Stimulated activated CD8-positive, alpha-beta memory T cell treated with anti-CD3 and anti-CD28 coated beads, Interleukin-2, amount 100 ng/mL, for 1 hour (primary cell): Measurements from ENCODE around the gene MMP15.

Experiments used
- DNase-seq, 2 donors: peaks; one replicate each; pipeline ENCODE4 v3.0.0-alpha.2; 2020; ENCODE audit warnings: low read depth in 2 of 2

The MMP15 gene

DNA sequence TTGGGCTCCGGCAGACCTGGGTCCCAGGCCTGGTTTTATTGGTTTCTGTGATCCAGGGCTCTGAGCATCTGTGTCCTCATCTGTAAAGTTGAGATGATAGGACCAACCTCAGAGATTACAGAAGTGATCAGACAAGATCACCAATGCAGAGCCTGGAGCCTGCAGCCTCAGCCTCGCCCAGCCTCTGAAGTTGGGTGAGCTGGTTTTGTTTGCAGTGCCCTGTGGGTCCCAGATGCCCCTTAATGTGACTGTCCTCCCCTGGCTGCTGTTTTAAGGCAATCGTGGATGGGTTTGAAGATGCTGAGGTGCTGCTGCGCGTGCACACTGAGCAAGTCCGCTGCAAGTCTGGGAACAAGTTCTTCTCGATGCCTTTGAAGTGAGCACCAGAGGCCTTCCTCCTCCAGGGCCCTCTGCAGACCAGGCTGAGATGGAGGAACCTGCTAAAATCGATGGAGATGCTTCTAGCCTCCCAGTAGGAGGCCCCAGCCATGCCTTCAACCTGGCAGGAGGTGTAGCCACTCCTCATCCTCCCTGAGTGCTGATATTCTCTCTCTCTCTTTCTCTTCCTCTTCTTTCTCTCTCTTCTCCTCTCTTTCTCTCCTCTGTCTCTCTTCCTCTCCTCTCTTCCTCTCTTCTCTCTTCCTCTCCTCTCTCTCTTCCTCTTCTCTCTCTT, 5.6 kb upstream of the MMP15 start:
- no peak for DNase-seq

DNA sequence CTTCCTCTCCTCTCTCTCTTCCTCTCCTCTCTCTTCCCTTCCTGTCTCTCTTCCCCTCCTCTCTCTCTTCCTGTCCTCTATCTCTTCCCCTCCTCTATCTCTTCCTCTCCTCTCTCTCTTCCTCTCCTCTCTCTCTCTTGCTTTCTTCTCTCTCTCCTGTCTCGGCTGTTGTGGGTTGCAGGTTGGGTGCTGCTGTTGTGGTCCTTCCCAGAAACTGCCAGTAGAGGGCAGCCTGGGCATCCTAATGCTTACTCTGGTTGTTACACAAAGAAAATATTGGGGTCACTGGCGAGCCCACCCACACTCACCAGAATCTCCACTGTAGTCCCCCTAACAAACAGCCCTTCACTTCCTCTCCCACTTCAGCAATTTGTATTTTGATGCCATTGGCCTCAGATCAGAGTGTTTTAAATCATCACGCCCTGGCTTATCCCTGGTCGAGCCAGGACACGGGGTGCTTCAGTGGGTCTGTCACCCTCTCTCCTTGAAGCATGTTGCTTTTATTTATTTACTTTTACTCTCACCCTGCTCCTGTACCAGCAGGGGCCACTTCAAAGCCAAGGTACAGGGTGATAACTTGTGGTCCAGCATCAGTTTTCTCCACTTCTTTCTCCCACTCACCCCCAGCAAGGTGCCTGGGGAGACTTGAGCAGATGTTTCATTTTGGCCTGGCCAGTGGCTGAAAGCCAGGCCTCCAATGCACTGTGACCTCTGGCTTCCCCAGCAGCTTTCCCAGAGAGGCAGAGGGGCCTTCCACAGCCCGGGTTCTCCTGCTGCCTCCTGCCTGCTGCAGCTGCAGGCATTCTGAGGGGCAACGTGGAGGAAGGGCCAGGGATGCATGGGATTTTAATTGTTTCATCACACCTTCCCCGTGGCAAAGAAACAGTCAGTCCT, 4.7 kb upstream of the MMP15 start:
- peak in 1 of 2 donors; percentile 33 for DNase-seq

DNA sequence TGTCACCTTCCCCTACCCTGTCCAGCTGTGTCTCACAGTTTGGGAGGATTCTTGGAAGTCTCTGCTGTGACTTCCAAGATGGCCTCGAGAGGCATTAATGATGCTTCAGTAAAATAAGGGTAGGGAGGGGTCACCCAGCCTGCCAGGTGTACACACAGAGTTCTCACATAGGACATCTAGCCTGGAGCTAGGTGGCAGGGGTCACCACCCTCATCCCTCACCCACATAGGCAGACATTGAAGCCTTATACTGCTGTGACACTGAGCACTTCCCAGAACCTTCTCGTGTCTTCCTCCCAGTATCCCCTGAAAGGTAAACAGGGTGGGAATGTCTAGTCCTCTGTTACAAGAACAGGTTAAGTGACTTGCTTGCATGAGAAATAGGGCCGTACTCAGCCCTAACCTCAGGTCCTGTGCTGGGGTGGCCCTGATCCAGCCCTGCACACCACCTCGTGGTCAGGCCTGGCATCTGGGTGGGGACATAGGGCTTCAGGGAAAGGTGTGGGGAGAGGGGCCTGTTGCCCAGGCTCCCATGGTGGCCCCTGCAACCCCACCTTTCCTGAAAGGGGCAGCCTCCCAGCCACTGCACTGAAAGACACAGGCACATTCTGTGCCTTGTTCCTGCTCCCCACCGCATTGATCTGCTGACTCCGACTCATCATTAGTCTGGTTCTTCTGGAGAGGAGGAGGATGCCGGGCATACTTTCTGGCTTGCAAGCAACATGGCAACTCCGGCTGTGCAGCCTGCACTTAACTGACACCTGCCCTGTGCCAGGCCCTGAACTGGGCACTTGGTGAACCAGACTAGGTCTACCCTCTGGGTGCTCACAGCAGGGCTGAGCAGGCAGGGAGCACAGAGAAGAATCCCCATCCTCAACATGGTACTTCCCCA, 3.6 kb upstream of the MMP15 start:
- no peak for DNase-seq

DNA sequence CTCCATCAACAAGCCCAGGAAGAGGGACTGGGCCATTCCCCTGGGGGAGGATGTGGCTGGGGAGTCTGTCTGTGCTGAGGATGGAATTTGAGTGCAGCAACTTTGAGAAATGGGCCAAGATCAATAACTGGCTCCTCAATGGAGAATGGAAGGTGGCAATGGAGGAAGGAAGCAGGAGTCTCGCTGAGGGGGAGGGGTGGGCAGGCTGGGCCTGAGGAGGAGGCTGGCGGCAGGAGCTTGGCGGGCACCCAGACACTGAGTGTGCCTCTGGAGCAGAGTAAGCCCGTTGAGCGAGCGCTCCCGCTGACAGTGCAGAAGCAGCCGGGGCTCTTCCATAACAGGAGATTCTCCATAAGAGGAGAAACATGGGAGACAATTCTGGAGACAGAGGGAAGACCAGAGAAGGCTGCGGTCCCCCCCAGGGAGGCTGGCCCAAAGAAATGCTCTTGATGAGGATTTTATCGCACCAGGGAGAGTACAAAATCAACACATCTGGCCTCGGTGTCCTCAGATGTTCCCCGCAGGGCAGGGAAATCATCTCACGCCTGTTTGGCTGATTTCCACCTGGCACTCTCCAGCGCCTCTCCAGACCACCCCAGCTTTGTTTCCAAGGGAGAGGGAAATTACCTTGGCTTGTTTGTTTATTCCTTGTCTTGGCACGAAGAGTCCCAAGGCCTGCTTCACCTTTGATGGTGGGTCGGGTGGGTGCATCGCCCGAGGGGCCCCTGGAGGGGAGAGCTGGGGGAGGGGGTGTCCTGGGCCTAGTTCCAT, 2.8 kb upstream of the MMP15 start:
- DNase-seq = no peak

DNA sequence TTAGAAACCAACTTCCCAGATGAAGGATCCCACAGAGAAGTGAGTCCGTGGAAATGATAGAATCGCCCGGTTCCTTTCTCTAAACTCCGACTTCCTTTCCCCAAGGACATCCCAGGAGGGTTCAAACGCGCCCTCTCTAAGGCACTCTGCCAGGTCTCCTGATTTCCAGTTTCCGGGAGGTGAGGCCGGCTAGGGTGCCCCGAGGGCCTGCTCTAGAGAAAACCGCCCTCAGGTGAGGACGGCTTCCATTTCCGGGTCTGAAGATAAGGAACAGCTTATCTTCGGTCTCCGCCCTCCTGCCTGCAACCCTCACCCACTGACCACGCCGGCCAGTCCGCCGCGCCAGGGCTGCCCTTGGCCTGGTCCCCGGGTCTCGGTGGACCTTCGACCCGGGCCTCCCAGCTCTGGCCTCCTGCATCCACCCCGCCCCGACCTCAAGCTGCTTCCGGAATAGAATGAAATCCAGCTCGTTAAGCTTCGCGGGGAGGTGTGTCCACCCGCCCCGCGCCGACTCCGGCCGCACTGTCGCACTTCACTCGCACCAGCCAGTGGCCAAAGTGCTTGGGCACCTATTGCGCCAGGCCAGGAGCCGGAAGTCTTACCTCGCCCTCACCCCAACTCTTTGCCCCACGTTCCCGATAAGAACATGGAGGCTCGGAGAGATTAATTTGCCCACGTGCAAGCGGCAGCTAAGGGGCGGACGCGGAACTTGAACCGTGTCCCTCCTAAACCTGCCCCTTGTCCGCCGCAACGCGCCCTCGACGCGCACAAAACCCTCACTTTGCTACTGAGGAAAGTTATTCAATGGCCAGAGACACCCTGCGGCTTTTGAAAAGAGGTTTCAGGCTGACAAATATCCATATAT, 836 bp upstream of the MMP15 start:
- DNase-seq = no peak

DNA sequence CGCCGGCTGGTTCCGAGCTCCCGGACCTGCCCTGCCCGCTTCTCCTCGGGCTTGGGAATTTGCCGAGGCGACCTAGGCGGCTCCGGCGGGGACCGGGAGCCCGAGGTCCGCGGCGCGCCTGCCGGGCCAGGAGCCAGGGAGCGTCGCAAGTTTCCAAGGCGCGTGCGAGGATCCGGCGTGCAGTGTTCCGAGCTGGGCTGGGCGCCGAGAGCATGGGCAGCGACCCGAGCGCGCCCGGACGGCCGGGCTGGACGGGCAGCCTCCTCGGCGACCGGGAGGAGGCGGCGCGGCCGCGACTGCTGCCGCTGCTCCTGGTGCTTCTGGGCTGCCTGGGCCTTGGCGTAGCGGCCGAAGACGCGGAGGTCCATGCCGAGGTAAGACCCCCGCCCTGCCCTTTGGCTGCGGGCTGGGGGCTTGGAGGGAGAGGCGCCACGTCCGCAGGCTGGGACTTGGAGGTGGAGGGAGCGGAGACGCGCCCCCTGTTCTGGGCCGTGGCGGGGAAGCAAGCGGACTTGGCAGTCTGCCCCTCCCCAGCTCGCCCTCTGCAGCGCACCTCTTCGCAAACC, 668 bp downstream of the MMP15 start:
- no peak for DNase-seq

DNA sequence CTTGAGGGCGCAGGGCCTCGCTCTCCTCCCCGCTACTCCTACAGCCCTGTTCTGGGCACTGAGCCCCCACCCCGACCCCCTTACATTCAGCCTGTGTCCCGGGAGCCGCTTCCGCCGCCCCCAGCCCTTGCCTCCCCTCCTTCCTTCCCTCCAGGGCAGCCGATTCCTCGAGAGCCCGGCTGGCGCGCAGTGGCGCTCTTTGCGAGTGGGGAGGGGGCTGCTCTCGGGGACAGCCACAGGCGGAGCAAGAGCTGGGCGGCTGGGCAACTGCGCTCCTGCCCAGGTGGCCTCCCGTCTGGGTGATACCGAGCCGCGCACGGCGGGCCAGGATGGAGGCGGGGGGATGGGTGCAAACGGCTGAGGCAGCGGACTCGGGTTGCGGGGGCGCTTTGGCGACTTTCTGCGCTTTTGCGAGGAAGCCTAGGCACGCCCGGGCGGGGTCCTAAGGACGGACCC, 1.2 kb downstream of the MMP15 start:
- DNase-seq = no peak

DNA sequence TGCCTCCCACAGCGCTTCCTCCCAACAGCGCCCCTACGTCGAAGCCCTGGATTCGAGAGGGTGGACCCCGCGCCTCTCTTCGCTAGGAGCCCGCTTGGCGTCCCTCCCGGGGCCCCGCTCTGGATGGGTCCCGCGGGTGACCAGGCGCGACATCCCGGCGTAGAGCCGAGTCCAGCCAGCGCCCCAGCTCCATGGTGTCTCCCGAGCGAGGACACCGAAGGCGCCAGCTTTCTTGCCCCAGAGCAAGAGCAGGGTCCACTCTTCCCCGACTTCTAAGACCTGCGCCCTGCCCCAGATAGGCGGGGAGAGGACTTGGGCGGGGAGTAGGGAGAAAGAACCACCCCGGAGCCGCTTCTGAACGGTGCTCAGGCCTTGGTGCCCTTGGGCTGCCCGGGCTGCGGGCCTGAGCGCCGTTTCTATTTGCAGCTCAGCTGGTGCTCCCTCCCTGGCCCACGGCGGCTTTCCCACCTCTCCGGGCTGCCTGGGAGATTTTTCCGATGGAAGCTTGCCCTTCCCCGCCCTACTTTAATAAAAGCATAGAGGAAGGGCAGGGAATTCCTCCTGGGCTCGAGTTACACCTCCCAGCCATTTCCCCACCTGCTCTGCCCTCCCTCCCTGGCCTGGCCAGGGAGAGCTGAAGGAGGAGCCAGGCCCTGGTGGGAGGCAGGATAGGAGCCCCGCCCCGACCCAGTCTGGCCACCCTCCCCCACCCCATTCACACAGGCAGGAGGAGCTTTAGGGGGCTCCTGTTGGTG, 1.8 kb downstream of the MMP15 start:
- DNase-seq = no peak

DNA sequence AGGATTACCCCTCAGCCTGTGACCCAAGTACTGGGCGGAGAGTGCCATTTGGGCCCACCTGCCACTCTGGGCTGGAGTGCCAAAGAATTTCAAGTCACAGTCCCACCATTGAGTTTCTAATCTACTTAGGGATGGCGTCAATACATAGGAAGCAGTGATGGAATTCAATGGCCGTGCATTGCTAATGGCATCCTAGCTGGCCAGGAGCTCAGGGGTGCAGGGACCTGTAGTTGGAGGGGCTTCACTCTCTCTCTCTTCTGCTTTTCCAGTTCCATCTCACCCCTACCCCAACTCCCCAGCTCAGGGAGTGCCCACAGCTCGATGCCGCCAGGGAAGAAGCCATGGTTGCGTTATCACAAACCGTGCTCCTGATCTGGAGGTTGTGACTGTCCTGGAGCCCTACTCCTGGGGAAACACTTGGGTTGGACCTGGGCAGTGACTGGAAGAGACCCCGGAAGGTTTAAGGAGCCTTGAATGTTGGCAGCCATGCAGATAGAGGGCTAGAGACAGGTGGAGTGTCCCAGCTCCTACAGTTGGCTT, 2.4 kb downstream of the MMP15 start:
- DNase-seq = no peak

DNA sequence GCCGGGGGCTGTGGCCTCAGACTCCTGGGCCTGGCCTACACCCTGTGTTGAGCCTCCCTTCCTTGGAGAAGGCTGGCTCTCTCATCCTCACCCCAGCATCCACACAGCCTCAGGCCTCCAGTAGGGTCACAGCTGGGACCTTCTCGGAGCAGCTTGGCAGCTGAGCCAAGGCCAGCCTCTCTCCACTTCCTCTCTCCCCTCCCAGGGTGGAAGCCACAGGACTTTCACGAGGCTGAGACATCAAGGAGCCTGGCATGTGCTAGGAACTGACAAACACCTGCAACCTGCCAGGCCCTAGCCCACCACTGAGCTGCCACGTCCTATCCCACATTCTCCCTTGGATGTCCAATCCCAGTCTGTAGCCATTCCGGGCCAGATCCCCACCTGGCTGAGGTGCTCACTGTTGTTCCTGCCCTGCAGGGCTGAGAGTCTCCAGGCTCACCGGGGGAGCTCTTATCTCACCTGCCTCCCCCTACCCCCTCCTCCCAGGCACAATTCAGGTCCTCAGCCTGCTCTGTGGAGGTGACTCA, 3.1 kb downstream of the MMP15 start:
- DNase-seq = no peak

DNA sequence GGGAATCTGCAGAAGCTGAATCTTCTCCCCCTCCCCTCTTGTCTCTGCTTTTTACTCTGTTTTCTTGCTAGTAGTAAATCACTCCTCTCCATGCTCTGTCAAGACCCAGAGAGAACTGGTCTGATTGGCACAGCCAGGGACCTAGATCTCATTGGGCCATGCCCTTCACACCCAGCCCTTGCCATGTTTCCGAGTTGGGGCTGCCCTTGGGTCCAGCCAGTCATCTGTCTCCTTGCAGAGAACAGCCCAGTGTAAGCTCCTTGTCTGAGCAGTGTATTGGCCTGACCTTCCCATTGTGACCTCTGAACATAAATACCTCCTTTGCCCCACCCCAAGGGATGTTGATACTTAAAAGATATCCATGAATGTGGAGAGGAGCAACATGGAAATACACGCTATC, 3.9 kb downstream of the MMP15 start:
- no peak for DNase-seq

DNA sequence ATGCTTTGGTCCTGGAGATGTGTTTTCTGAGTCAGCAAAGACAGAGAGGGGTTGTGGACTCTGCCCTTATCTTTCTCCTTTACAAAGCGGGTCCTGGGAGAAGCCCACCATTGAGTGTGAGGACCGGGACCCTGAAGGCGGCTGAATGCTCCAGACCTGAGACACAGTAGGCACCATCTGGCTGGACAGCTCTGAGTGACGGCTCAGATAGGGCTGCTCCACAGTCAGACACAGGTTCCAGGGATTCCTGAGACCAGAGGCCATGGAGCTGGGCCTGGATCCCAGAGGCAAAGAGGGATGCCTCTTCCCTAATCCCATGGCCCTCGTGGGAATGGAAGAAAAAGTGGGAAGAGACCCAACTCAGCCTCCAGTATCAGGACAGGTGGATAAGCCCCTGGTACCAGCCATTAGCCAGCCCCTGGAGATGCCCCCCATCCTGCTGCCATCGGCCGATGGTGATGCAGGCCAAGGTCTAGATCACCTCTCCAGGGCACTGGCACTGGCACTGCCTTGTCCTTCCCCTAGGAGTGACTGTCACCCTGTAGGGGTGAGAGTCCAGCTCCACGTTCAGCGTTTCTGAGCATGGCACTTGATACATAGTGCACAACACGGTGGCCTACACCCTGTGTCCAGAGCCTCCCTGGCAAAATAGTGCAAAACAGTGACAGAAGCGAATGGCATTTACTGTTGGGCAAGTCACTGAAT, 4.7 kb downstream of the MMP15 start:
- no peak for DNase-seq

DNA sequence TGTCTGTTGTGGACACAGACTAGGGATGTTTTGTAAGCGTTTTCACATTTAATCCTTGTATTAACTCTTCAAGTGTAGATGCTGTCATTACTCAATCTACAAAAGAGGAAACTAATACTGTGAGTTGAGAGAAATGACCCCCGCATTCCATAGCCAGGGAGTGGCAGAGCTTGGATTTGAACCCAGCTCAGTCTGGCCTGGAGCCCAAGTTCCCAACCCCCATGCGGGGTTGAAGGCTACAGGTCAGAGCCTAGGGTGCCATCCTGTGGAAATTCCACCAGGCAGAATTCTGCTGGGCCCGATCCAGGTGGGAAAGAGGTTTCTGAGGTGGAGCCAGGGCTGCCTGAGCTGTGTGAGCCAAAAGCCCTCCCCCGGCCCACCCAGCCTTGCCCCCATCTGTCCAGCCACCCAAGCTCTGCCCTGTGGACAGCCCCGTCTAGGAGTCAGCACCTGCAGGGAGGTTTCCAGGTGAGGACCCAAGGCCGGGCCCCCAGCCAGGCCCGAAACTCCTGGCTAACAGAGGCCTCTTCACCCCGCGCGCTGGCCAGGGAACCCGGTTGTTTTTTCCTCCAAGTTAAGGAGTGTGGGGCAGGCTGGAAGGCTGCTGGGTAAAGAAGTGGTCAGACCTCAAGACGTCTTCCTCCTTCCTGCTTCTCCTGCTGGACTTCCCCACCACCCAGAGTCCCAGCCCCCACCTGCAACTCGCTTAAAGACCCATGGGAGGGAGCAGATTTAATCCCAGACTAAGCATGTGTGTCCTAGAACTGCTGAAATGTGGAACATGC, 5.7 kb downstream of the MMP15 start:
- DNase-seq = no peak

DNA sequence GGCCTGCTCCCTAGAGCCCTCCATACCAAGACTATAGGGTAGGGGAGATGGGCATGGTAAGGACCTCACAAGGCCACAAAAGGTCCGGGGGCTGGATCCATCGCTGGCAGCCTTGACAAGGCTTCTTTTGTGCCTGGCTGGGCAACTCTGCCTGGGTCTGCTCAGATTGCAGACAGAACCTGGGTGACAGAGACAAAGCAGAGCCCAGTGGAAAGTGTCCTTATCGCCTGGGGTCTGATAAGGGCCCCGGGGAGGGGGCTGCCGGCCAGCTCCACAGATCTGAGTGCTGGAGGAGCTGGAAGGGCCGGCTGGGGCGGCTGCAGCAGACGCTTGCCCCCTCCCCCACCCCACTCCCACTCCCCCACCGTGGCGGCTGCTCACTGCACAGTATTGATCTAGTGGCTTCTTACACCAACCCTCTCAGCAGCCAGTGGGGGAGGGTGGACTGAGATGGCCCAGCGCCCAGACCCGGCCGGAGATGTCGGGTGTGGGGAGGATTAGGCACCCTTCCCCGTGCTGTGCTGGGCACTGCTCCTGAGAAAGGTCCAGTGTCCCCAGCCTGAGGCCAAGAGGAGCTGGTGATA, 7.2 kb downstream of the MMP15 start:
- no peak for DNase-seq

DNA sequence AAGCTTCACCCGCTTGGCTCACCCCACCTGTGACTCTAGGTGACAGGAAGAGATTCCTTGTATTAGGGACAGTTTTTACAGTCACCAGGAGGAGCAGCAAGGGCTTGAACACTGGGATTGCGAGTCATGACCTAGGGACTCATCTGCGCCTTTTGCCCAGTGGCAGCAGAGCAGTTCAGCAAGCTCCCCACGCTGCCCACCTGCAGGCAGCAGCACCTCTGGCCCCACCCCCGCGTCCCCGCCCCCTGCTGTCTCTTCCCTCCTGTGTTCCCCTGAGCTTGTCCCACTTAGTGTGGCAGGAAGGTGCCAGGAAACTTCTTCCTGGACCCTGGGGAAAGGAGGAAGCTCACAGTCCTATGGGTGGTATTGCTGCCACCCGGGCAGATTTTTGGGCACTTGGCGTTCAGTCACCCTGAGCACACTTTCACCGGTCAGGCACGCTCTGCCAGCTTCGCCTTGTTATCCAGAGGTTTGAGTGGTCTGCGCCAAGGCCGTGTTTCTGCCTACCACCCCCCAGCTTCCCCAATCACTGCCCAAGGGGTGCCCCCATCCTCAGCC, 8.7 kb downstream of the MMP15 start:
- no peak for DNase-seq

DNA sequence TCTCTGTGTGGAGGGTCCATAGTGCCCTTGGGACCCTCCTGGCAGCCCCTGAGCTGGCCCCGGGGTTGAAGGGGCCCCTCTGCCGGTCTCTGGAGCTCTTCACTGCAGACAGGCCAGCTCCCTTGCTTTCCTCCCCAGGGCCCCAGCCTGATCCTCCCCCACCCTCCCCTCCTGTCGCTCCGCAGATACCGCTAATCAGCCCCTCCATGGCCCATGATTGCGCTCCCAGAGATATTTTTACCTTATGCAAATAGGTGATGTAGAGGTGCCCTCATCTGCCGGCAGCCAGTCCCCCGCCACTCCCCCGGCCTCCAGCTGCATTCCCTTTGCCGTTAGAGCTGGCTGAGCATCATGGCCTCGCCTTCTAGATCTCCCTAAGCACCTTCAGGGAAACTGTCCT, 9.2 kb downstream of the MMP15 start:
- no peak for DNase-seq
